Keratinocyte (primary cell): Measurements from ENCODE around the gene TMEM18.

Experiments used
- CTCF ChIP-seq, 3 experiments: IDR thresholded peaks in 1 of 3; conservative IDR thresholded peaks in 1 of 3; optimal IDR thresholded peaks in 1 of 3; 2 replicates in 2 of 3; 3 replicates in 1 of 3; pipeline versions ENCODE3 to v1.5.1; 2011; ENCODE audit warnings: low read length in 3 of 3, mild to moderate bottlenecking in 3 of 3, moderate library complexity in 2 of 3, control low read depth in 1 of 3, inconsistent platforms in 1 of 3; ENCODE audit not compliant: insufficient read depth in 2 of 3; ENCODE audit errors: extremely low read depth in 1 of 3
- EZH2 ChIP-seq: IDR thresholded peaks from one replicate; pipeline ENCODE4 v1.6.1; 2012; ENCODE audit warnings: inconsistent platforms, mild to moderate bottlenecking, low read length, moderate library complexity

- TF ChIP-seq CTCF (optimal IDR thresholded peaks at IDR 0.05 in 1 of 3, IDR thresholded peaks at IDR 0.05 in 1 of 3, conservative IDR thresholded peaks at IDR 0.05 in 1 of 3; ENCODE audit: extremely low read depth in 1 of 3, insufficient read depth in 2 of 3, low read length in 3 of 3) (no peak), EZH2 (no peak)
Observed at GRCh38 chr2:709138-709765, 32.0 kb upstream of the TMEM18 start.
